C4-2B (cell line): Measurements from ENCODE around the gene ARID5B.

ENCODE experiments used
- H3K27ac ChIP-seq: fragments of 450-650 bp; 2 replicates; pipeline ENCODE4 v1.5.1; 2017
- CTCF ChIP-seq: fragments of 450-650 bp; conservative IDR thresholded peaks from 2 replicates; pipeline ENCODE4 v1.5.1; 2017; ENCODE audit warnings: mild to moderate bottlenecking
- ZFX ChIP-seq: fragments of 450-650 bp; IDR thresholded peaks from 2 replicates; pipeline ENCODE4 v1.6.1; 2017

ARID5B gene

DNA sequence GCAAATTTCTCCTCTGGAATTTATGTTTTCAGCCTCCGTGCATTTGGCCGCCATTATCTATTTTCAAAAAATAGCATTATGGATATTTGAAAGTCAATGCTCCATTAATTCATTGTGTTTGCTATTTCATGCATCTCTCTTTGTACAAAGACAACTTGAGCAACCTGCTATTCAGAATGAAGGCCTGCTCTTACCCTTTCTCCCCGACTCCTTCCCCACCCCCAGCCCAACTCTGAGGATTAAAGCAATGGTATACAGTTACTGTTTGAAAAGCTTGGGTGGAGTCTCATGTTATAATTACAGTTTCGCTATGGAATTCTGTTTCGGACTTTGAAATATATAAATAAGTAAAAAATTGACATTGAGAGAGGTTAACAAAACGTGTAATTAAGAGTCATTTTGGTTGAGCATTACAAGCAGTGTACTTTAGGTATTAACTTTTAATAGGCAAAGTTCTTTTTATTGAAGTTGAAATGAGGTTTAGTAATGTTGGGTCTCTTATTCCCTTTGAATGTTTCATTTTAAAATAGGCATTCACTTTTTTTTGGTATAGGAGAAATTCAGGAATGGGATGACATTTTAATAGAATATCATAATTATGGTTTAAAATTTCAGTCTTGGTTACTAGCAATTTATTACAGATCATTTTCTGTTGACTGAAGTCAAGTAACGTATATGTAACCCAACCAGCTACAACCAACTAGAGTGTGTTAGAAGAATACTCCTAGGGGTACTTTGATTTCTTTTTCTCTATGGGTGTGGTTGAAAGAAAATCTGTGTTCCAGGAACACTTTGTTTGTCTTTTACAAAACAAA lies 93.1 kb downstream of the ARID5B start:
- TF ChIP-seq CTCF, result no peak
- TF ChIP-seq ZFX, result no peak
- H3K27ac ChIP-seq, result no peak overlapping the region

DNA sequence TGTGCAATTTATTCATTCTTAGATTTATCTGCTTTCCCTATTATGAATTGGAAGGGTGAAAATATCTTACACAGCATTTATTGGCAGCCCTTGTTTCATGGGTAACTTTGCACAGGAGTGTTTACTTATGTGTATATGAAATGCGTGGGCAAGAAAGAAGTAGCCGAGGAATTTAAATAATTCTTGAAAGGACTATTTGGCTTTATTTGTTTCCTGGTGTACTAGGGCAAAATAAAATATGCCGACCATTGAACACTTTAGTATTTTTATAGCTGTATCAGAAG lies 93.7 kb downstream of the ARID5B start:
- no peak for TF ChIP-seq ZFX
- TF ChIP-seq CTCF, result no peak
- H3K27ac ChIP-seq, result no peak overlapping the region

GRCh38 chr10:61998937-61999336 lies 97.4 kb downstream of the ARID5B start:
- H3K27ac ChIP-seq, result no peak overlapping the region
- TF ChIP-seq CTCF, result no peak

GRCh38 chr10:62000037-62000603 lies 98.6 kb downstream of the ARID5B start:
- TF ChIP-seq ZFX, result no peak
- no peak for TF ChIP-seq CTCF
- no peak overlapping the region for H3K27ac ChIP-seq

GRCh38 chr10:62000726-62001125 lies 99.2 kb downstream of the ARID5B start:
- H3K27ac ChIP-seq, result no peak overlapping the region

DNA sequence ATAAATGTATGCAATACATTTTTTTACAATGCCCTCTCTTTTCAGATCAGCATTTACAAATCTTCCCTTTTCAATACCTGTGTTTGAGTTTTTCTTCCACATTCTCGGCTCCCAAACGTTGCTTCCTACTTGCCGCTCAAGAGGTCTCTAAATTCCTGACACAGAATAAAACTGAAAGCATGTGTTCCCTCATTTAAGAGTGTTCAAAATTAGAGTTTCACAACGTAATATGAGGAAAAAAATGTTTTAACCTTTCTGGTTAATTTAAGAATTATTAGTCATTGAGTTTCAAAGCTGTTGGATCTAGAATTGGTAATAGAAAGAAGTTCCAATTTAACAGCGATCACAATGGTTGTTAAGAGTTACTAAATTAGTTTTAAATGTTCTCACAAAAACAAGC lies 100.4 kb downstream of the ARID5B start:
- TF ChIP-seq ZFX (no peak), CTCF (no peak)
- H3K27ac ChIP-seq, result no peak overlapping the region

More at GRCh38 chr10:62000726-62001125, 99.2 kb downstream of the ARID5B start:
- no peak for TF ChIP-seq CTCF
- TF ChIP-seq ZFX, result no peak

DNA sequence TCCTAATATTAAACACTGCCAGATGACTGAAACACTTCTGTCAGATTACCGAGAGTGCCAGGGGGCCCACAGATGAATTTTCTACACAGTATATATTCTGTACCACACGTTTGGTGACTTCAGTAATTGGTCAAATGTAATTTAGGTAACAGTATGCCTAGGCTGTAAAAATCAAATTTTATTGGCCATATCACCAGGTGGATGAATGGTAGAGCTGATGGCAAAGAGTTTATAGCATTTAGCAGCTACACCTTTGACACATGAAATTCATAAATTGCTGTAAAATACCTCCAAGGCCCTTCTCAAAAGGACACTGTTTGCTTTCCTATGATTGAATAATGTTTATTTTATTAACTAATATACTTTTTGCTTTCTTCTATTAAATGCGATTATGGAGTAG lies 101.3 kb downstream of the ARID5B start:
- no peak overlapping the region for H3K27ac ChIP-seq

More for the DNA sequence above, 101.3 kb downstream of the ARID5B start:
- no peak for TF ChIP-seq ZFX
- TF ChIP-seq CTCF, result no peak
